Stomach (tissue), 9 donors: ENCODE data around the gene FAAP20. TPM values are rescaled to one million over a fixed set of nuclear protein-coding genes. Genes with fewer than 3 reads are reported as not detected.

Experiments used
- DNase-seq, 2 donors: peaks; one replicate each; pipeline versions ENCODE4 v3.0.0 to v3.0.0-alpha.2; 2013 to 2019
- H3K27ac ChIP-seq, 5 donors: fragments of 200-600 bp in 4 of 5; sonication (generic) in 4 of 5; one replicate each; pipeline ENCODE4 v1.5.1; 2013 to 2019; ENCODE audit warnings: mild to moderate bottlenecking in 1 of 5, moderate library complexity in 1 of 5
- H3K27me3 ChIP-seq, 3 donors: fragments of 200-600 bp; sonication (generic); one replicate each; pipeline ENCODE4 v1.5.1; 2017 to 2019; ENCODE audit warnings: mixed run types in 1 of 3
- H3K36me3 ChIP-seq, 4 donors: fragments of 200-600 bp; sonication (generic); 1 replicate in 3 of 4; 2 replicates in 1 of 4; pipeline ENCODE4 v1.5.1; 2016 to 2019
- H3K4me1 ChIP-seq, 4 donors: fragments of 200-600 bp; sonication (generic); one replicate each; pipeline ENCODE4 v1.5.1; 2016 to 2019
- H3K4me3 ChIP-seq, 4 donors: fragments of 200-600 bp; sonication (generic) in 3 of 4; one replicate each; pipeline ENCODE4 v1.5.1; 2016 to 2019; ENCODE audit warnings: mild to moderate bottlenecking in 1 of 4
- H3K9me3 ChIP-seq, 4 donors: fragments of 200-600 bp; sonication (generic); one replicate each; pipeline ENCODE4 v1.5.1; 2016 to 2019
- EP300 ChIP-seq: sonication (generic); formaldehyde crosslinking; IDR thresholded peaks from one replicate; pipeline ENCODE4 v1.6.1; 2017; ENCODE audit warnings: antibody characterized with exemption
- POLR2A ChIP-seq, 4 donors: fragments of 450-650 bp; IDR thresholded peaks; one replicate each; pipeline ENCODE4 v1.6.1; 2016; ENCODE audit warnings: antibody characterized with exemption in 4 of 4, control low read depth in 2 of 4, mild to moderate bottlenecking in 1 of 4, moderate library complexity in 1 of 4
- POLR2AphosphoS5 ChIP-seq, 3 donors: sonication (generic); formaldehyde crosslinking; IDR thresholded peaks; one replicate each; pipeline ENCODE4 v1.6.1; 2016; ENCODE audit warnings: antibody characterized with exemption in 3 of 3
- WGBS, 5 donors: extraction: QIAGEN DNeasy Blood & Tissue Kit in 3 of 5; methylation state at CpG; one replicate each; pipeline versions ENCODE4 v1.1.5 to v1.1.7; 2013 to 2018; 5-methylcytosine and 5-hydroxymethylcytosine counted together
- intact Hi-C: fragments of 100-400 bp; cut with DNase I; formaldehyde crosslinking; loops from one replicate; pipeline ENCODE4 v1.15.1; 2023; ENCODE audit warnings: low total_unique reads
- polyA plus RNA-seq, 3 donors: library from polyadenylated mRNA; stranded (reverse); fragments of 200-250 nt; gene quantifications; one replicate each; pipeline ENCODE4 v1.2.3, GENCODE V29; 2013
- total RNA-seq, 5 donors: library from RNA; depleted of rRNA; stranded (reverse); fragments of >200 nt; gene quantifications; one replicate each; pipeline versions ENCODE4 v1.1.0 to v1.2.3, GENCODE V29; 2014 to 2016
- TF ChIP-seq, protein P1 (sequence below), 7 experiments: fragments of 450-650 bp in 4 of 7; fragments of 200-600 bp in 3 of 7; sonication (generic) in 3 of 7; IDR thresholded peaks; one replicate each; pipeline ENCODE4 v1.5.1; 2016 to 2019; ENCODE audit warnings: antibody characterized with exemption in 7 of 7, control low read depth in 2 of 7, mild to moderate bottlenecking in 1 of 7
- donor health status: healthy with polysubstance abuse.
- donor health status: Bipolar disorder and iron deficiency.
- donor health status: healthy.

Gene FAAP20
- total and polyA plus RNA-seq, 8 donors: 8.2 to 170 (median 67.1) TPM

- no peak for TF ChIP-seq POLR2AphosphoS5 (IDR thresholded peaks at IDR 0.05)
- no peak for TF ChIP-seq EP300
- TF ChIP-seq POLR2A (IDR thresholded peaks at IDR 0.05): no peak
- TF ChIP-seq, protein P1, sequence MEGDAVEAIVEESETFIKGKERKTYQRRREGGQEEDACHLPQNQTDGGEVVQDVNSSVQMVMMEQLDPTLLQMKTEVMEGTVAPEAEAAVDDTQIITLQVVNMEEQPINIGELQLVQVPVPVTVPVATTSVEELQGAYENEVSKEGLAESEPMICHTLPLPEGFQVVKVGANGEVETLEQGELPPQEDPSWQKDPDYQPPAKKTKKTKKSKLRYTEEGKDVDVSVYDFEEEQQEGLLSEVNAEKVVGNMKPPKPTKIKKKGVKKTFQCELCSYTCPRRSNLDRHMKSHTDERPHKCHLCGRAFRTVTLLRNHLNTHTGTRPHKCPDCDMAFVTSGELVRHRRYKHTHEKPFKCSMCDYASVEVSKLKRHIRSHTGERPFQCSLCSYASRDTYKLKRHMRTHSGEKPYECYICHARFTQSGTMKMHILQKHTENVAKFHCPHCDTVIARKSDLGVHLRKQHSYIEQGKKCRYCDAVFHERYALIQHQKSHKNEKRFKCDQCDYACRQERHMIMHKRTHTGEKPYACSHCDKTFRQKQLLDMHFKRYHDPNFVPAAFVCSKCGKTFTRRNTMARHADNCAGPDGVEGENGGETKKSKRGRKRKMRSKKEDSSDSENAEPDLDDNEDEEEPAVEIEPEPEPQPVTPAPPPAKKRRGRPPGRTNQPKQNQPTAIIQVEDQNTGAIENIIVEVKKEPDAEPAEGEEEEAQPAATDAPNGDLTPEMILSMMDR (IDR thresholded peaks at IDR 0.05): no peak
- intact Hi-C loops: no loop called here
- no peak overlapping the region for H3K27ac ChIP-seq
- no peak for DNase-seq
- no peak overlapping the region for H3K4me3 ChIP-seq
- H3K36me3 ChIP-seq: no peaks in the 10 kb centered on the region
- H3K4me1 ChIP-seq: peaks cover 11 to 19% (median 15%) of the 10 kb centered on the region in 4 donors
- H3K27me3 ChIP-seq: peaks cover 0 to 4% (median 0%) of the 10 kb centered on the region in 3 donors
- H3K9me3 ChIP-seq: no peaks in the 10 kb centered on the region
- 75 to 85% (median 83%) methylated on average over 16 to 18 of the region's 18 CpGs for WGBS, 5 donors
Observed at GRCh38 chr1:2224631-2225428, 30.3 kb upstream of the FAAP20 start.

- H3K27me3 ChIP-seq: peaks cover 0 to 4% (median 0%) of the 10 kb centered on the region in 3 donors
- H3K4me3 ChIP-seq: no peak overlapping the region
- no peaks in the 10 kb centered on the region for H3K36me3 ChIP-seq
- 74 to 90% (median 86%) methylated on average over 7 of the region's 7 CpGs for WGBS, 5 donors
- no peaks in the 10 kb centered on the region for H3K9me3 ChIP-seq
- intact Hi-C loops: no loop called here
- no peak overlapping the region for H3K27ac ChIP-seq
- peaks cover 6 to 13% (median 8%) of the 10 kb centered on the region in 4 donors for H3K4me1 ChIP-seq
- TF ChIP-seq POLR2AphosphoS5 (IDR thresholded peaks at IDR 0.05): no peak
- TF ChIP-seq, protein P1 (IDR thresholded peaks at IDR 0.05): no peak
- no peak for TF ChIP-seq EP300
- no peak for TF ChIP-seq POLR2A (IDR thresholded peaks at IDR 0.05)
- DNase-seq: no peak
Observed at GRCh38 chr1:2224170-2224584, 29.6 kb upstream of the FAAP20 start.

GRCh38 chr1:2221271-2221670 is 26.7 kb upstream of the FAAP20 start:
- H3K4me1 ChIP-seq: peaks cover 0 to 5% (median under 1%) of the 10 kb centered on the region in 4 donors
- no peaks in the 10 kb centered on the region for H3K36me3 ChIP-seq
- 70 to 85% (median 82%) methylated on average over 3 of the region's 3 CpGs for WGBS, 5 donors
- no peak overlapping the region for H3K27ac ChIP-seq
- H3K9me3 ChIP-seq: no peaks in the 10 kb centered on the region
- intact Hi-C loops: no loop called here
- TF ChIP-seq, protein P1 (IDR thresholded peaks at IDR 0.05): no peak
- TF ChIP-seq POLR2AphosphoS5 (IDR thresholded peaks at IDR 0.05) (no peak), POLR2A (IDR thresholded peaks at IDR 0.05) (no peak), EP300 (no peak)
- DNase-seq: no peak
- H3K27me3 ChIP-seq: no peaks in the 10 kb centered on the region
- no peak overlapping the region for H3K4me3 ChIP-seq

- Histone ChIP-seq H3K4me1 (peaks cover 32 to 39% (median 36%) of the 10 kb centered on the region in 4 donors), H3K4me3 (no peak overlapping the region), H3K36me3 (no peaks in the 10 kb centered on the region), H3K9me3 (no peaks in the 10 kb centered on the region), H3K27me3 (no peaks in the 10 kb centered on the region), H3K27ac (no peak overlapping the region)
- TF ChIP-seq EP300: no peak
- TF ChIP-seq POLR2AphosphoS5 (IDR thresholded peaks at IDR 0.05): no peak
- no peak for TF ChIP-seq POLR2A (IDR thresholded peaks at IDR 0.05)
- TF ChIP-seq, protein P1 (IDR thresholded peaks at IDR 0.05): no peak
- 68 to 87% (median 74%) methylated on average over 7 of the region's 7 CpGs for WGBS, 5 donors
- intact Hi-C loops: no loop called here
- peak in 1 of 2 donors; percentile 6 for DNase-seq
Observed at GRCh38 chr1:2216767-2217058, 22.1 kb upstream of the FAAP20 start.
